ENCODE data around the gene BABAM2. TPM values are rescaled to one million over a fixed set of nuclear protein-coding genes. Genes with fewer than 3 reads are reported as not detected.

The BABAM2 gene
- total RNA-seq, 1 donor: 42.0 TPM

- H3K27ac ChIP-seq (ENCODE audit: low read depth, low read length): no peak overlapping the region
- no peak for TF ChIP-seq CTCF (IDR thresholded peaks at IDR 0.05; ENCODE audit: extremely low read depth, low read depth, low read length)
- no peak for DNase-seq (ENCODE audit: insufficient read length, low spot score, missing footprints)
- H3K4me2 ChIP-seq (ENCODE audit: insufficient read depth, low read length): no peak overlapping the region
- H3K27me3 ChIP-seq (ENCODE audit: insufficient read depth, low read length): no peaks in the 10 kb centered on the region
- peaks cover 41% of the 10 kb centered on the region for H3K4me1 ChIP-seq (ENCODE audit: insufficient read depth, low read length)
- no peaks in the 10 kb centered on the region for H4K20me1 ChIP-seq (ENCODE audit: insufficient read depth, low read length)
- H3K36me3 ChIP-seq (ENCODE audit: insufficient read depth, low read length): no peaks in the 10 kb centered on the region
- H3K9me3 ChIP-seq (ENCODE audit: low read depth, low read length): no peaks in the 10 kb centered on the region
- H3K79me2 ChIP-seq (ENCODE audit: insufficient read depth, low read length): no peaks in the 10 kb centered on the region
- no peak overlapping the region for H3K4me3 ChIP-seq (ENCODE audit: insufficient read depth, low read length)
- H2AFZ ChIP-seq (ENCODE audit: low read length): no peak overlapping the region
Measured at GRCh38 chr2:28133778-28134177, 243.2 kb downstream of the BABAM2 start.

- H3K4me2 ChIP-seq (ENCODE audit: insufficient read depth, low read length): no peak overlapping the region
- no peaks in the 10 kb centered on the region for H4K20me1 ChIP-seq (ENCODE audit: insufficient read depth, low read length)
- no peaks in the 10 kb centered on the region for H3K27me3 ChIP-seq (ENCODE audit: insufficient read depth, low read length)
- no peak for TF ChIP-seq CTCF (IDR thresholded peaks at IDR 0.05; ENCODE audit: extremely low read depth, low read depth, low read length)
- H3K27ac ChIP-seq (ENCODE audit: low read depth, low read length): no peak overlapping the region
- H3K9me3 ChIP-seq (ENCODE audit: low read depth, low read length): no peaks in the 10 kb centered on the region
- H3K4me1 ChIP-seq (ENCODE audit: insufficient read depth, low read length): peaks cover 35% of the 10 kb centered on the region
- DNase-seq (ENCODE audit: insufficient read length, low spot score, missing footprints): no peak
- H3K4me3 ChIP-seq (ENCODE audit: insufficient read depth, low read length): no peak overlapping the region
- no peaks in the 10 kb centered on the region for H3K79me2 ChIP-seq (ENCODE audit: insufficient read depth, low read length)
- no peak overlapping the region for H2AFZ ChIP-seq (ENCODE audit: low read length)
- no peaks in the 10 kb centered on the region for H3K36me3 ChIP-seq (ENCODE audit: insufficient read depth, low read length)
Measured at GRCh38 chr2:28134262-28134812, 243.8 kb downstream of the BABAM2 start.

GRCh38 chr2:28134857-28135256 is 244.3 kb downstream of the BABAM2 start:
- no peaks in the 10 kb centered on the region for H4K20me1 ChIP-seq (ENCODE audit: insufficient read depth, low read length)
- no peak for TF ChIP-seq CTCF (IDR thresholded peaks at IDR 0.05; ENCODE audit: extremely low read depth, low read depth, low read length)
- H3K9me3 ChIP-seq (ENCODE audit: low read depth, low read length): no peaks in the 10 kb centered on the region
- no peaks in the 10 kb centered on the region for H3K27me3 ChIP-seq (ENCODE audit: insufficient read depth, low read length)
- H3K79me2 ChIP-seq (ENCODE audit: insufficient read depth, low read length): no peaks in the 10 kb centered on the region
- no peak overlapping the region for H3K4me2 ChIP-seq (ENCODE audit: insufficient read depth, low read length)
- no peak overlapping the region for H2AFZ ChIP-seq (ENCODE audit: low read length)
- DNase-seq (ENCODE audit: insufficient read length, low spot score, missing footprints): no peak
- no peak overlapping the region for H3K4me3 ChIP-seq (ENCODE audit: insufficient read depth, low read length)
- H3K36me3 ChIP-seq (ENCODE audit: insufficient read depth, low read length): no peaks in the 10 kb centered on the region
- no peak overlapping the region for H3K27ac ChIP-seq (ENCODE audit: low read depth, low read length)
- peaks cover 30% of the 10 kb centered on the region for H3K4me1 ChIP-seq (ENCODE audit: insufficient read depth, low read length)

- no peak overlapping the region for H3K4me2 ChIP-seq (ENCODE audit: insufficient read depth, low read length)
- no peaks in the 10 kb centered on the region for H4K20me1 ChIP-seq (ENCODE audit: insufficient read depth, low read length)
- no peak for DNase-seq (ENCODE audit: insufficient read length, low spot score, missing footprints)
- H3K36me3 ChIP-seq (ENCODE audit: insufficient read depth, low read length): no peaks in the 10 kb centered on the region
- H3K4me1 ChIP-seq (ENCODE audit: insufficient read depth, low read length): peaks cover 26% of the 10 kb centered on the region
- H3K4me3 ChIP-seq (ENCODE audit: insufficient read depth, low read length): no peak overlapping the region
- H3K27me3 ChIP-seq (ENCODE audit: insufficient read depth, low read length): no peaks in the 10 kb centered on the region
- H3K27ac ChIP-seq (ENCODE audit: low read depth, low read length): no peak overlapping the region
- H2AFZ ChIP-seq (ENCODE audit: low read length): no peak overlapping the region
- no peak for TF ChIP-seq CTCF (IDR thresholded peaks at IDR 0.05; ENCODE audit: extremely low read depth, low read depth, low read length)
- no peaks in the 10 kb centered on the region for H3K79me2 ChIP-seq (ENCODE audit: insufficient read depth, low read length)
- H3K9me3 ChIP-seq (ENCODE audit: low read depth, low read length): no peaks in the 10 kb centered on the region
Measured at GRCh38 chr2:28135324-28135723, 244.8 kb downstream of the BABAM2 start.

Data from osteoblast (primary cell).